GM18517 (cell line): ENCODE results near the gene RASSF3.
A peak's percentile ranks its signal among the peaks of the same experiment; 100 is the strongest.
"Not testable (repeated sequence)": the region's sequence is repeated elsewhere in the genome, so short reads cannot be mapped to it uniquely, and the experiment has no call there.

Experiments used
- ATAC-seq: cut with Tn5 transposase; IDR thresholded peaks from one replicate; pipeline ENCODE4 v1.9.1; 2021; ENCODE audit warnings: mild to moderate bottlenecking, moderate library complexity; ENCODE audit not compliant: unreplicated experiment

RASSF3 gene, protein sequence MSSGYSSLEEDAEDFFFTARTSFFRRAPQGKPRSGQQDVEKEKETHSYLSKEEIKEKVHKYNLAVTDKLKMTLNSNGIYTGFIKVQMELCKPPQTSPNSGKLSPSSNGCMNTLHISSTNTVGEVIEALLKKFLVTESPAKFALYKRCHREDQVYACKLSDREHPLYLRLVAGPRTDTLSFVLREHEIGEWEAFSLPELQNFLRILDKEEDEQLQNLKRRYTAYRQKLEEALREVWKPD

DNA sequence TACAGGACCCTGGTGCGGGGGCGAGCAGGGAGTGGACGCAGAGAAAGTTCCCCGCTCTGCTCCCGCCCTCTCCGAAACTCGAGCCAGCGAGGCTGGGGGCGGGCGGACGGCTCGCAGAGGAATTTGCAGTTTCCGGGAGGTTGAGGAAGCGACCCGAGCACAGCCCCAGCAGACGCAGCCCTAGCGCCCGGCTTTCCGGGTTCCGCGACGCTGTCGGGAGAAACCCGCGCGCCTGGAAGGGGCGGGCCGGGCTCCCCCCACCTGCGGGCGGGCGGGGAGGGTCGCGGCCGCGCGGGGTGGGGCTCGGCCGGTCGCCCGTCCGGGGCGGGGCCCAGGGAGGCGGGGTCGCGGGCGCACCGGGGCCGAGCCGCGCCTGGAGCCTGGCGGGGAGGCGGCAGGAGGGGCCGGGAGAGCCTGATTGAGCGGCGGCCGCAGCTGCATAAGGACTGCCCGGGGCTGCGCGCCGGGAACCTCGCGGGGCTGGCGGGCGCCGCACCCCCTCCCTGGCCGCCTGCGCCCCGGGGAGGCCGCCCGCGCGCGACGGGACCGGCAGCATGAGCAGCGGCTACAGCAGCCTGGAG lies at the start of gene RASSF3:
Gene RASSF3 (plus strand): TSS at position 417 of the 581 bp plus-strand sequence. CDS start 138 bp downstream, at position 555.
- ATAC-seq = peak; percentile 42

DNA sequence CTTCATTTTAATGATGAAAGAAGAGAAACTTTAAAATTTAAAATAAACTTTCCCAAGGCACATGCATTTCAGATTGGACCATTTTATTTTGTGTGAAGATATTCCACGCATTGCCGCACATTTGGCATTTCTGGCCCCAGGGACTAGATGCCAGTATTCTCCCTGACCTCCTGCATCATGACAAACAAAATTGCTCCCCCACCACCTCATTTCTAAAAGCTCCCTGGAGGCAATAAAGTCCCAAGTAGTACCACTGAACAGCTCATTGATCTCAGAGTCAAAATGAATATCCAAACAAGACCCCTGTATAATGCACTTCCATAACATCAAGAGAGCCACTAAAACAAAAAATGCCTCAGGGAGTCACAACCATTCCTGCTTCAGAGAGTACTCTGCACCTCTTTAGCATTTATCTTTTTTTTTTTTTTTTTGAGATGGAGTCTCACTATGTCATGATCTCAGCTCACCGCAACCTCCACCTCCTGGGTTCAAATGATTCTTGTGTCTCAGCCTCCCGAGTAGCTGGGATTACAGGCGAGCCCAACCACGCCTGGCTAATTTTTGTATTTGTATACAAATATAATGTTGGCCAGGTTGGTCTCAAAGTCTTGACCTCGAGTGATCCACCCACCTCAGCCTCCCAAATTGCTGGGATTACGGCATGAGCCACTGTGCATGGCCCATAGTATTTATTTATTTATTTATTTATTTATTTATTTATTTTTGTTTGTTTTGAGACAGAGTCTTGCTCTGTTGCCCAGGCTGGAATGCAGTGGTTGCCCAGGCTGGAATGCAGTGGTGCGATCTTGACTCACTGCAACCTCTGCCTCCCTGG lies 48.8 kb upstream of the RASSF3 start:
- ATAC-seq = no peak

DNA sequence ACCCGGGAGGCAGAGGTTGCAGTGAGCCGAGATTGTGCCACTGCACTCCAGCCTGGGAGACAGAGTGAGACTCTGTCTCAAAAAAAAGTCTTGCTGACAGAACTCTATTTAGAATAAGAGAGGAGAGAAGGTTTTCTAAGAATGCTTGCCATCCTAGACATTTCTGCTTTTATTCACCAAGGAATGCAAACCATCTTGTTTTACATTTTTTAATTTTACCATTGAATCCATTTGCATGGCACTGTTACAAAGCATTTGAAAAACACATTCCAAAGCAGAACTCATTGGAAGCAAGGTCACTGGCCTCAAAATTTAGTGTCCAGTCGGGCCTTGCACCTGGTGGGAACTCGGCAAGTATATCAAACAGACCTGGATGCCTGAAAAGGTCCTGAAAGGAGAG lies 44.2 kb upstream of the RASSF3 start:
- no peak for ATAC-seq

DNA sequence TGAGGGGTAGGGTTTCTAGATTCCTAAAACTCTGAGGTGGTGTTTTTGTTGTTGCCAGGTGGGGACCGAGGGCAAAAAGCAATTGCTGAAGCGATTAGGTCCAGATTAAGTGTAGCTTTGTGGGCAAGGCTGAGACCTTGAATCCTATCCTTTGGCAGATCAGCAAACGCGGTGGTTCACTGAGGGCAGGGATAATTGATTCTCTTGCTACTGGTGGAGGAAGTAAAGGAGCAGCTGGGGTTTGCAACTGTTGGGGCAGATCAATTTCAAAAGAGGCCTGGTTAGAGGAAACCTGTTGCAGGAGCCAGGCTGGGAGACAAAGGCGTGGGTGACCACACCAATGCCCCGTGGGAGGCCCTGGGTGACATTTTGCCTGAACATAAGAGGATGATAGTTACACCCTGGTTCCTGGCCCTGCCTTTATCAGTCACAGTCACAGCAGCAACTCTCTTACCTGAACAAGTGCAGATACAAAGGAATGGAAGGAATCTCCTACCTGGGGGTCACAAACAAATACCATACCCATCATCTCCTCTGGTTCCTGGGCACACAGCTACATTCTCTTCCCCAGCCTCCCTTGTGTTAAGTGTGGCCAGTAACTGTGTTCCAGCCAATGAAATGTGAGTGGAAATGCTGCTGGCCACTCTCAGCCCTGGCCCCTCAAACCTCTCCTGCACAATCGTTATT lies 43.3 kb upstream of the RASSF3 start:
- no peak for ATAC-seq

DNA sequence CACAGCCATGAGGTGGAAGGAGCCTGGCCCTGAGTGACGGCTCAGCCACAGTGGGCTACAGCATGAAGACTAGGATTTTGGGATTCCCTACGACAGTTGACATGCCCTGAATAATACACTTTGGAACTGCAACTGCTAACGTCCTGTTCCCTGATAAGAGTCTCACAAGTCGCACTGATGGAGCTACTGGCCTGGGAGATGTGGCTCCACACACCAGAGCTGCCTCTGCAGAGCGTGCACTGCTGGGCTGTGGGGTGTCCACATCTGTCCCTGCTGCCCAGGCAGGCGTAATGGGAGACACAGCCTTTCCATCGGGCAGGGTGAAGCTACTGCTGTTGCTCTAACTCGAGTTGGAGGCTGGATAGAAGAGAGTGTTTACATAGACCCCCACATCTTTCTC lies 42.7 kb upstream of the RASSF3 start:
- no peak for ATAC-seq

DNA sequence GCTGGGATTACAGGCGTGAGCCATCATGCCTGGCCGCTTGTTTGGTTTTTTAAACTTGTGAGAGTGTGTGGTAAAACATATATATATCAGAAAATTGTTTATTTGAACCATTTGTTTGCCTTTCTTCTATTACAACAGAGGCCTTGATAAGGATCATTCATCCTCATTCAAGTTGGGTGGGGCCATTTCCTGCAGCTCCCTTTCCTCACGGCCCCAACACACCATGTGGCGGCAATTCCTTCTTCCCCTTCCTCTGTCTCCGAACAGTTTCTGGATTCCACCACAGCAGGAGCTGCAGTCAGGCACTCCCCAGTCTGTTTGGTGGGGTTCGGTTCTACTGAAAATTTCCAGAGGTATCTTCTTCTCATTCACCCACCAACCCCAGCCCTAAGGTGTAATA lies 42.0 kb upstream of the RASSF3 start:
- ATAC-seq = no peak

DNA sequence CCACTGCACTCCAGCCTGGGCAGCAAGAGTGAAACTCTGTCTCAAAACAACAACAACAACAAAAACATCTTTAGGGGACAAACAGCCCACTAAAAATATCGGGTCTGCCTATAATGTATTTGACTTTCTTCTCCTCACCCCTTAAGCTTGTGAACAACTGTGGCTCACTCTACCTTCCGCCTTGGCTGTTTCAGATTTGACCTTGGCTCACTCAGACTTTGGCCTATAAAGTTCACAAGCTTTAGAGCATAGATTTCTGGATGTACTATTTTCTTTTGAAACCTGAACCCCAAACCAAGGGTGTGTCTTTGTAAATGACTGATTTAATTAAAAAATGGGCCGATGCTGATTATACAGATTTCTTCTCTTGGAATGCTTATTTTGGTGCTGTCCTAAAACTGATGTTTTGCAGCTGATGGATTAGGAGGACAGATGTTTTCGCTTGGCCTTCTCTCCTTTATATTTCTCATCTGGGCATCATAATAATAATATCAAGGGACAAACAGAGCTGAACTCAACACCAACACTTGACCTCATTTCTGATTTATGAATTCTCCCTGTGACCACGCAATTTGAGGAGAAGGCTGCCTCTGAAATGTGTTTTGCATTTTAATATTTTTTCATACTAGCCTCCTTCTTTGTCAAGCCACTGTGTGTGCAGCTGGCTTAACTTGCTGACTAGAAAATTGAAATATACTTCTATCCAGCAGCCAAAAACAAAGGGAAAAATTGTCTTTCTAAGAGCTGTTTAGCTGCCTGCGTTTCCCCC lies 40.2 kb upstream of the RASSF3 start:
- no peak for ATAC-seq

DNA sequence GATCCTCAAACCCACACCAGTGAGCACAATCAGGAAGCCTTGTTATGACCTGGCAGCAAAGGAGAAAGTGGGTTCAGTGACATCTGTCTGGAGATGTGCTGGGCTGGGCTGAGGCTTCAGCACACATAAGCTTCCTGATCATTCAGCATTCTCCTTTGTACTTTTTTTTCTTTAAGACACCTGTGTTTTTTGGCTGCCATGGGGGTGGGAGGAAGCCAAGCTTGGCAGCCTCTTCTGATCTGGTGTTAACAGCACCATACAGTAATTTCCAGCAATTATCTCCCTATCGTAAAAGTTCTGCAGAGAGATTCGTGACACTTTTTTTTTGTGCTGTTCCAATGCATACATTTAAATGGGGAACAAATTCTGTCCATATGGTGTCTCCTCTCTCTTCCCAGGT lies 38.9 kb upstream of the RASSF3 start:
- ATAC-seq = no peak

DNA sequence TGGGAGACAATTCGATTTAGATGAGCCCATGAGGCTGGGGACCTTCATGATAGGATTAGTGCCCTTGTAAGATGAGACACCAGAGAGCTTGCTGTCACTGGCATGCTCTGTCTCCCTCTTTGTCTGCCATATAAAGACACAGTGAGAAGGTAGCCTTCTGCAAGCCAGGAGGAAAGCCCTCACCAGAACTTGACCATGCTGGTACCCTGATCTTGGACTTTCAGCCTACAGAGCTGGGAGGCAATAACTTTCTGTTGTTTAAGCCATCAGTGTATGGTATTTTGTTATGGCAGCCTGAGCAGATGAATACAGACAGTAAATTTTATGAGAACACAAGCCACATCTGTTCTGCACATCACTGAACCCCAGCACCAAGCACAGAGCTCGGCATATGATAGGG lies 38.1 kb upstream of the RASSF3 start:
- no peak for ATAC-seq

DNA sequence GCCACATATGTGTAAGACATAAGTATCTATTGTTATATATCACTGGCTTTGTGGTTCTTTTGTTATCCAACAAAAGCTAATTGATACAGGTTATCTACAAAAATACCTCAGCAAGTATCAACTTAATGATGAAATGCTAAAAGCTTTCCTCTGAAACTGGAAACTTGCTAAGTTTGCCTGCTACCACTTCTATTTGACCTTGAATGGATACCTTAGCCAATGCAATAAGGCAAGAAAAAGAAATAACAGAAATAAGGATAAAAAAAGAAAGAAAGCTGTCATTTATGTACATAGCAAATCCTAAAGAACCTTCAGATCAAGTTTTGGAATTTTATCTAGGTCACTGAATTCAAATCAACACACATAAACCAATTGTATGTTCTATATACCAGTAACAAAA lies 35.5 kb upstream of the RASSF3 start:
- no peak for ATAC-seq

DNA sequence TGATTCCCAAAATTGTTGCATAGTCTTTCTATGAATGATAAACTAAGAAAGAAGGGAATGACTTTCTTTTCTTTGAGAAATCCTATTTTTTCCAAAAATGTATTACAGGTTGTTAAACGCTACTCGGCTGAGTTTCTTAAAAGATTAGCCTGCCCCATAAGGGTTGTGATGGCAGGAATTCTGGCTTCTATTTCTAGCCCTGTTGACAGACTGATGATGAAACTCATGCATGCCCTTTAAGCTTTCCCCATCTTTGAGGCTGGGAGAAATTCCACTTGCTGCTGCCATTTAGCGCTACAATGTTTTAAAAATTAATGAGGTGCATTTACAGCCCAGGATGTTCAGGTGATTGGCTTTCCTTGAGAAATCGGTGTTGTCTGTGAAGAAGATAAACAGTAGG lies 33.2 kb upstream of the RASSF3 start:
- no peak for ATAC-seq

DNA sequence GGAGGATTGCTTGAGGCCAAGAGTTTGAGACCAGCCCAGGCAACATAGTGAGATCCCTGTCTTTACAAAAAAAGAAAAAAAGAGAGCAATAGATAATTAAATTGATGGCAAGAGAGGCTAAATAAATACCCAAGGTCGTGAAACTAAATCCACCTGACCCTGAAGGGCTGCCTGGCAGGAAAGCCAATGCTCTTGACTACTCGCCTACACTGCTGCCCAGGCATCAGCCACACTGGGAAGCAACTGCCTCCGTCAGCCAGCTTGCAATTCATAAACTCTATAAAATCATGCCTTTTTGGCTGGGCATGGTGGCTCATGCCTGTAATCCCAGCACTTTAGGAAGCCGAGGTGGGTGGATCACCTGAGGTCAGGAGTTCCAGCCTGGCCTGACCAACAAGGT lies 31.7 kb upstream of the RASSF3 start:
- ATAC-seq = no peak

DNA sequence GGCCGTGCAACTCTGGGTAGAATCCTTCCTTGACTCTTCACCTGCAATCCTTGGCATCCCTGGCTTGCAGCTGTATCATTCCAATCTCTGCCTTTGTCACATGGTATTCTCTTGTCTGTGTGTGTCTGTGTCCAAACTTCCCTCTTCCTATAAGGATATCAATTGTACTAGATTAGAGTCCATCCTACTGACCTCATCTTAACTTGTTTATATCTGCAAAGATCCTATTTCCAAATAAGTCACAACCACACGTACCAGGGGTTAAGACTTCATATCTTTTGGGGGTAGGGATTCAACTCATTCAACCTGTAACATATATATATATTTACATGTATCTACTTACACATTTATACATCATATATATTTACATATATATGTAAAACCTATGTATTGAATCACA lies 29.6 kb upstream of the RASSF3 start:
- ATAC-seq = no peak

DNA sequence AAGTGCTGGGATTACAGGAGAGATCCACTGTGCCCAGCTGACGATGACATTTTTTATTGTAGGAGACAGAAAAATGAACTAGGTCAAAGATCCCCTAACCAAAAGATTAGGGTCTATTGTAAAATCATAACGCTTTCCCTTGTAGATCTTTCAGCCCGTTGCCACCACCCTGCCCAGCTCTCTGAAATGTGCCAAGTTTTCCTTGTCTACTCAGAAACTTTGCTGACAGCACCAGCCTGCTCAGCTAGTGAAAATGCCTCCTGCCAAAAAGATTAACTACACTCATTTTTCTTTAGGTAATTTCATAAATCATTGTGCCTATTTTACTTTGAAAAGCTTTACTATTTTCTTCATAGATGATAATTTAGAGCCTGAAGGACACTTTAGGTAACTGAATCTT lies 28.2 kb upstream of the RASSF3 start:
- ATAC-seq = no peak

DNA sequence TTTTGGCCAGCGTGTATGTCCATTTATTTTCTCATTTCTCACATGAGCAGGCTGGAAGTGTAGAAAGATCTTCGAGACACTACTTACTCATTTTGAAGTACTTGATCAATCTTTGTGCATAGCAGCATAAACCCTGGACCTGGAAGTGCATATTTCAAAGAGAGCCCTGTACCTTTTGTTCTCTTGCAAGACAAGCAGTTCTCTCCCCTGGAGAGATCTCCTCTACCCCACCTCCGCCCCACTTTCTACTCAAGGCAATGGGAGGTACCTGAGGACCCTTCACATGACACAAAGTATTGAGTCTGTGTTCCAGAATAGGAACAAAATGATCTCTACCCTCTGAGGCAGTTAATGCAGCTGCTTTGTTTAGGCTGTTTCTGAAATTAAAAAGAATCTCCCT lies 27.4 kb upstream of the RASSF3 start:
- no peak for ATAC-seq

DNA sequence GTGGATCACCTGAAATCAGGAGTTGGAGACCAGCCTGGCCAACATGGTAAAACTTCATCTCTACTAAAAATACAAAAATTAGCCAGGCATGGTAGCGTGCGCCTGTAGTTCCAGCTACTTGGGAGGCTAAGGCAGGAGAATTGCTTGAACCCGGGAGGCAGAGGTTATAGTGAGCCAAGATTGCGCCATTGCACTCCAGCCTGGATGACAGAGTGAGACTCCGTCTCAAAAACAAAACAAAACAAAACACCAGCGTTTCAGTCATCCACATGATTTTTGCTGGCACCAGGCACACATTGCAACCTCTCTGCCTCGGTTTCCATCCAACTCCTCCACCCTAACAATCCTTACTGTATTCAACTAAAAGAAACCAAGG lies 26.9 kb upstream of the RASSF3 start:
- not testable (repeated sequence) for ATAC-seq

DNA sequence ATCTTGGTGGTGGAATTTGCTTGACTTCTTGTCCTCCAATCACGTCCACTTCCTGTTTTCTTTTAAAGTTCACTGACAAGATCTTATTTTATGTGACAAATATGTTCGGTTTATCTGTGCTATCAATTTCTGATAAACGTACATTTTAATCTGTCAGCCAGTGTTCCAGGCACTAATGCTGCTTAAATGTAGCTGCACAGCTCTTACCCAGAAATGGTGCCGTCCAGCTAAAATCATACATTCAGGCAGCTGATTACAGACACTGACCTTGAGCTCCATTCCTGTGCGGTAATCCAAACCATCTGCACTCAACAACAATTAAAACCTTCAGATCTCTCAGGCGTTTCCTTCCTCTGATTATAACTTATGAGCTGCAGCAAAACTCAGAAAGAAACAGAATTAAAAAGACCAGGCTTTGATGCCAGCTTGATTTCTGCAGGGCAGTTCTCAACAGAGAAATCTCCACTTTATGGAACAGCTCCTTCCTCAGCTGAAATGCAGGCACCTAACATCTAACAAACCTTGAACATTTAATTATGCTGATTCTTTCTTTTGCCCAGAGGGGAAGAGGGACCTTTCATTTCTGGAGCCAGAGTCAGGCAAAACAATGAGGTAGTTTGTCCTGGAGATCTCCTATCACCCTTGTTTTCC lies 26.4 kb upstream of the RASSF3 start:
- ATAC-seq = no peak

DNA sequence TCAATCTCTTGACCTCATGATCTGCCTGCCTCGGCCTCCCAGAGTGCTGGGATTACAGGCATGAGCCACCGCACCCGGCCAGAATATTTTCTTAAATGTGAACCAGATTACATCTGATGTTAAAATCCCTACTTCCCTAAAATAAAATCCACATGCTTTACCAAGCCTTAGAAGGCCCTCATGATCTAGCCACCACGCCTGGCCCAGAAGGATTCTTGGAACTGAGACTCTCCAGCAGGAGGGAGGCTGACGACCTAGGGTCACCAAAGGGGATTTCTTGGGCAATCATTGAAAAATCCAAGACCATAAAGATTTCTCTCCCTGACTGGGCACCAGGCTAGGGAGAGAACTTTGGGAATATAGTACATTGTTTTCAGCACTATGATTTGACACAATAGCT lies 25.2 kb upstream of the RASSF3 start:
- no peak for ATAC-seq

DNA sequence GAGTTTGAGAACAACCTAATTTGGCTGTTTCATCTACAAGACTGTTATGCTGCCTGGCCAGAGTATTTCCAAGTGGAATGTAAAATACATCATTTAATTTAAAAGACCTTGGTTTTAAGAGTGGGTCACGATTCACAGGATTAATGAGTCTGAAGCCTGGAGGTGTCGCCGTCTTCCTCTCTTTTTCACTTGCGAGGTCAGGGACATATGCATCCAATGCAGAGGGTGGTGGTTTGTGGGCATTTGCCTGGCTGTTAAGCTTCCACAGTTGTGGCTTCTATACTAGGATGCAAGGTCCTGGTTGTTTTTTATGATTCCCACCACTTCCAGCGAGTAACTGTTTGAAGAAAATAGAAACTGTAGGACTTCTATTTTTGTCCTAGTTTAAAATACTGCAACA lies 22.8 kb upstream of the RASSF3 start:
- no peak for ATAC-seq

DNA sequence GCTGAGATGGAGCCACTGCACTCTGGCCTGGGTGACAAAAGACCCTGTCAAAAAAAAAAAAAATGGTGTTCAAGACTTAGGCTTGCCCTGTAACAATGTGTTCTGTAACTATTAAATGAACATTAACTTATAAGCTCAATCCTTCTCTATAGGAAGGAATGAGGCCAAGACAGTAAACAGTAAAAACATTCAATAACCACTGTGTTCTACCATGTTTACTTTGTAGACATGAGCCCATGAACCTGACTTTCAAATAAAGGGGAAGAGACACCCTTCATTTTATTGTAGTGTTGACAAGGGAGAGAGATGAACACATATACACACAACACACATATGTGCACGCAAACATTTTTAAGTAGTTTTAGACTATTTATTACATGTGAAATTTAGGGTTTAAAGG lies 20.1 kb upstream of the RASSF3 start:
- ATAC-seq = no peak
